H1 (cell line): Measurements from ENCODE around the gene PSMD9. TPM values are rescaled to one million over a fixed set of nuclear protein-coding genes. Genes with fewer than 3 reads are reported as not detected.

Experiments used
- CTCF ChIA-PET: fragments of 300-600 bp; sonication (Branson Sonifier 250); formaldehyde crosslinking; loops from one replicate; lab custom pipeline; 2021; ENCODE audit not compliant: partially characterized antibody; lab: Charles Lee
- POLR2A ChIA-PET: fragments of 300-600 bp; sonication (Branson Sonifier 250); formaldehyde crosslinking; loops from one replicate; lab custom pipeline; 2021; ENCODE audit warnings: inconsistent platforms; ENCODE audit not compliant: partially characterized antibody; lab: Charles Lee
- DNase-seq, 2 experiments: peaks; one replicate each; pipeline versions ENCODE4 v3.0.0 to v3.0.0-alpha.2; 2010 to 2022; ENCODE audit warnings: low spot score in 2 of 2, low read depth in 1 of 2, mixed read lengths in 1 of 2
- FAIRE-seq: peaks from 2 replicates; lab custom pipeline; 2011; peaks lifted over from hg19 to GRCh38; lab: Jason Lieb, UNC
- H2AFZ ChIP-seq: 2 replicates; pipeline ENCODE4 v1.8.1; 2012; ENCODE audit warnings: low read length, inconsistent platforms
- H2AK5ac ChIP-seq: 2 replicates; pipeline ENCODE4 v1.6.1; 2013; ENCODE audit warnings: low read depth, low read length
- H2BK120ac ChIP-seq: replicated peaks from 2 replicates; pipeline ENCODE3; 2013; ENCODE audit warnings: low read depth, low read length, inconsistent platforms
- H2BK12ac ChIP-seq: 2 replicates; pipeline ENCODE4 v1.6.1; 2013; ENCODE audit warnings: low read depth, low read length
- H2BK15ac ChIP-seq: 2 replicates; pipeline ENCODE4 v1.6.1; 2013; ENCODE audit warnings: low read length
- H2BK20ac ChIP-seq: 2 replicates; pipeline ENCODE4 v1.6.1; 2013; ENCODE audit warnings: low read length
- H2BK5ac ChIP-seq: 2 replicates; pipeline ENCODE4 v1.6.1; 2013; ENCODE audit warnings: low read depth, low read length
- H3K14ac ChIP-seq: 2 replicates; pipeline ENCODE4 v1.6.1; 2013; ENCODE audit warnings: inconsistent platforms; ENCODE audit not compliant: insufficient read length
- H3K18ac ChIP-seq: 2 replicates; pipeline ENCODE4 v1.6.1; 2013; ENCODE audit warnings: low read length; ENCODE audit errors: extremely low read depth
- H3K23ac ChIP-seq: 2 replicates; pipeline ENCODE4 v1.6.1; 2013; ENCODE audit warnings: inconsistent platforms; ENCODE audit not compliant: insufficient read length
- H3K23me2 ChIP-seq: 2 replicates; pipeline ENCODE4 v1.6.1; 2013; ENCODE audit warnings: low read depth, low read length
- H3K27ac ChIP-seq: 2 replicates; pipeline ENCODE4 v1.6.1; 2011; ENCODE audit warnings: low read depth, low read length, inconsistent platforms
- H3K27me3 ChIP-seq, 4 experiments: replicated peaks in 1 of 4; 1 replicate in 1 of 4; 2 replicates in 3 of 4; pipeline versions ENCODE4 v1.6.1 to v1.8.1; 2011 to 2013; ENCODE audit warnings: low read length in 3 of 4, mild to moderate bottlenecking in 3 of 4, inconsistent platforms in 2 of 4, mixed read lengths in 2 of 4, moderate library complexity in 1 of 4; ENCODE audit not compliant: control insufficient read depth in 3 of 4, insufficient read depth in 3 of 4; ENCODE audit errors: extremely low read depth in 1 of 4
- H3K36me3 ChIP-seq, 4 experiments: 2 replicates each; pipeline versions ENCODE4 v1.6.1 to v1.8.1; 2011 to 2013; ENCODE audit warnings: mild to moderate bottlenecking in 4 of 4, low read length in 3 of 4, moderate library complexity in 2 of 4, control low read depth in 1 of 4, inconsistent platforms in 1 of 4; ENCODE audit not compliant: insufficient read depth in 4 of 4, control insufficient read depth in 2 of 4
- H3K4ac ChIP-seq: replicated peaks from 2 replicates; pipeline ENCODE3; 2013; ENCODE audit warnings: low read length, low read depth, mixed read lengths, inconsistent platforms; ENCODE audit not compliant: insufficient read length
- H3K4me1 ChIP-seq, 4 experiments: replicated peaks in 1 of 4; 1 replicate in 1 of 4; 2 replicates in 3 of 4; pipeline versions ENCODE4 v1.6.1 to v1.8.1; 2011 to 2013; ENCODE audit warnings: low read length in 3 of 4, inconsistent platforms in 2 of 4, mixed read lengths in 1 of 4; ENCODE audit not compliant: insufficient read depth in 4 of 4, control insufficient read depth in 3 of 4
- H3K4me2 ChIP-seq, 2 experiments: 2 replicates each; pipeline versions ENCODE4 v1.6.1 to v1.8.1; 2011 to 2013; ENCODE audit warnings: low read depth in 2 of 2, low read length in 2 of 2, control low read depth in 1 of 2, inconsistent platforms in 1 of 2, mild to moderate bottlenecking in 1 of 2; ENCODE audit not compliant: insufficient read depth in 1 of 2
- H3K4me3 ChIP-seq, 4 experiments: fragments of 200-600, 300-600 bp in 1 of 4; sonication (generic), shearing (Covaris generic), sonication (Bioruptor Twin) in 1 of 4; 2 replicates each; pipeline versions ENCODE4 v1.5.1 to v1.8.1; 2011 to 2016; ENCODE audit warnings: low read length in 4 of 4, low read depth in 3 of 4, control low read depth in 2 of 4, inconsistent platforms in 2 of 4, mild to moderate bottlenecking in 2 of 4, mixed read lengths in 1 of 4, moderate library complexity in 1 of 4; ENCODE audit not compliant: insufficient read depth in 2 of 4; ENCODE audit errors: extremely low read depth in 1 of 4
- H3K56ac ChIP-seq: replicated peaks from 2 replicates; pipeline ENCODE3; 2013; ENCODE audit warnings: low read depth, mild to moderate bottlenecking, mixed read lengths, low read length, inconsistent platforms; ENCODE audit not compliant: insufficient read length
- H3K79me1 ChIP-seq: 2 replicates; pipeline ENCODE4 v1.6.1; 2013; ENCODE audit warnings: low read depth, low read length, control low read depth
- H3K79me2 ChIP-seq, 2 experiments: 2 replicates each; pipeline versions ENCODE4 v1.6.1 to v1.8.1; 2012 to 2013; ENCODE audit warnings: low read length in 2 of 2, mild to moderate bottlenecking in 2 of 2, inconsistent platforms in 1 of 2; ENCODE audit not compliant: insufficient read depth in 2 of 2, control insufficient read depth in 1 of 2
- H3K9ac ChIP-seq, 4 experiments: replicated peaks in 1 of 4; 1 replicate in 1 of 4; 2 replicates in 3 of 4; pipeline versions ENCODE4 v1.6.1 to v1.8.1; 2011 to 2013; ENCODE audit warnings: low read depth in 3 of 4, low read length in 3 of 4, control low read depth in 2 of 4, mild to moderate bottlenecking in 2 of 4, moderate library complexity in 2 of 4, inconsistent platforms in 1 of 4; ENCODE audit errors: extremely low read depth in 1 of 4
- H3K9me3 ChIP-seq, 2 experiments: 2 replicates each; pipeline versions ENCODE4 v1.6.1 to v1.8.1; 2012 to 2013; ENCODE audit warnings: mild to moderate bottlenecking in 2 of 2, moderate library complexity in 2 of 2, control low read depth in 1 of 2, inconsistent platforms in 1 of 2, low read depth in 1 of 2, low read length in 1 of 2, mixed read lengths in 1 of 2; ENCODE audit not compliant: insufficient read depth in 2 of 2
- H4K20me1 ChIP-seq, 2 experiments: replicated peaks in 1 of 2; 2 replicates each; pipeline versions ENCODE3 to v1.8.1; 2011 to 2013; ENCODE audit warnings: inconsistent platforms in 2 of 2, low read length in 2 of 2, mild to moderate bottlenecking in 1 of 2; ENCODE audit not compliant: insufficient read depth in 2 of 2, control insufficient read depth in 1 of 2
- H4K5ac ChIP-seq: 2 replicates; pipeline ENCODE4 v1.6.1; 2013; ENCODE audit warnings: low read length, low read depth, mixed read lengths, inconsistent platforms; ENCODE audit not compliant: insufficient read length
- H4K8ac ChIP-seq: 2 replicates; pipeline ENCODE4 v1.8.0; 2013; ENCODE audit warnings: mild to moderate bottlenecking, moderate library complexity, low read length, inconsistent platforms; ENCODE audit not compliant: insufficient read depth; ENCODE audit errors: extremely low read depth
- H4K91ac ChIP-seq: replicated peaks from 2 replicates; pipeline ENCODE3; 2013; ENCODE audit warnings: low read length, mixed read lengths, inconsistent platforms; ENCODE audit not compliant: insufficient read length
- CHD1 ChIP-seq: IDR thresholded peaks from 2 replicates; pipeline ENCODE4 v1.6.1; 2012; ENCODE audit warnings: low read depth, low read length, improper control_type of control experiment
- KDM1A ChIP-seq: fragments of 200-600, 300-600 bp; sonication (generic); IDR thresholded peaks from 2 replicates; pipeline ENCODE4 v1.7.1; 2016; ENCODE audit warnings: mild to moderate bottlenecking, low read length, borderline replicate concordance
- whole genome bisulfite sequencing, 2 experiments: shearing (Covaris generic) in 1 of 2; methylation state at CpG; one replicate each; pipeline versions ENCODE4 v1.1.6 to v1.1.7; 2013 to 2015; ENCODE audit warnings: low lambda C conversion rate in 2 of 2, mixed read lengths in 2 of 2, inconsistent platforms in 1 of 2, low coverage in 1 of 2, missing lambda C conversion rate in 1 of 2; ENCODE audit not compliant: insufficient replicate concordance in 2 of 2, insufficient coverage in 1 of 2, insufficient read length in 1 of 2; ENCODE audit errors: extremely low coverage in 1 of 2, missing lambda C conversion rate in 1 of 2; 5-methylcytosine and 5-hydroxymethylcytosine counted together
- polyA plus RNA-seq, 7 experiments: library from polyadenylated mRNA; depleted of rRNA in 3 of 7; stranded (reverse) in 5 of 7; unstranded in 2 of 7; fragments of >200 nt in 5 of 7; fragments of 200-250 nt in 2 of 7; gene quantifications; 1 replicate in 5 of 7; 2 replicates in 1 of 7; 4 replicates in 1 of 7; pipeline versions ENCODE4 v1.2.1 to v1.2.3, GENCODE V29; 2011 to 2013; ENCODE audit warnings: missing spikeins in 2 of 7, mixed read lengths in 2 of 7
- total RNA-seq: library from RNA; stranded (reverse); fragmentation: NEBNext Ultra II Directional; extraction: Animal tissue kit (Norgen Biotek cat#: 25700); gene quantifications from 2 replicates; pipeline ENCODE4 v1.2.1, GENCODE V29; 2021

The PSMD9 gene
- total and polyA plus RNA-seq, 2 of the 8 experiments (the other 6 are each of a cell fraction or from before 2014, with no cell fraction given), result 28.8 to 36.1 TPM

DNA sequence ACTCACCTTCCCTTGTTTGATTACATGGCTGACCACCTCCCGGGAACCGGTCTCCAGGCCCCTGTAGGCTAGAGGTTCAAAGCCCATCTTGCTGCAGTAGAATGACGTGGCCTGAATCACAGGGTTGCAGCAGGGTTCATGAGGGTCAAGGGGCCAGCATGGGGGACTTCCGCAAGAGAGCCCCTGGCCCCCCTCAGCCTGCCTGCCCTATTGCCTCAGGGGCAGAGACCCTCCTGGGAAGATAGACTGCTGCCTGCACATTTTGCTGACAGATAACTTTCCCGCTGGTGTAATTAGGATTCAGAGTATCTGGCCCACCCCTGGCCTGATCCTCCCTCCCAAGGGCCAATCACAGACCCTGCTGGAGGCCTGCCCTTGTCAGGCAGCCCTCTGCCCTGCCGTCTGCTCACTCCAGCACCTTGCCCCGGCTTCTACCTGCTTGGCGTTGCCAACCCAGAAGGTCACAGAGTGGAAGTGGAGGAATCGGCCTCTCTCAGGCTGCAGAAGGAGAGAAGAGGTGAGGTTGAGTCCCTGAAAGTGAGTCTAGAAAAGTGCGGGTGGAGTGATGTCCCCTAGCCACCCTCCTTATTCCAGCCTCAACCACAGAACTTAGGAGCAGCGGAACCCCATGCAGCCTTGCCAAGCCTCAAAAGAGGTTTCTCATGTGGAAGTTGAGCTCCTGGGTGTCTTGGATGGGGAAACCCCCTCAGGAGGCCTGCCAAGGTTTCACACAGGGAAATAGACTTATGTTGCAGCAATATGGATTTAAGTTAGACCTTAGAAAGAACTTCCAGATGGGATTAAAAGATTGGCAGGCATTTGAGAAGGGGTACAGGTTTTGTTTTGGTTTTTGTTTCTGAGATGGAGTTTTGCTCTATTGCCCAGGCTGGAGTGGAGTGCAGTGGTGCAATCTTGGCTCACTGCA, 31.0 kb upstream of the PSMD9 start:
- ChIA-PET POLR2A (no interaction called here), CTCF (interaction anchor here (1.2 to 1.5 kb wide), 3 partner anchors 14 to 62 kb away, joined by 3 to 6 read pairs (median 3); partner anchors contain the start of gene CFAP251)
- no peaks in the 10 kb centered on the region for H3K79me1 ChIP-seq
- H3K23ac ChIP-seq, result no peak overlapping the region
- H3K27me3 ChIP-seq, result no peaks in the 10 kb centered on the region; a peak in 1 of 7 replicates
- no peak overlapping the region for H4K8ac ChIP-seq
- no peak overlapping the region for H2BK120ac ChIP-seq
- H3K9ac ChIP-seq, result no peak overlapping the region
- no peak overlapping the region for H3K4me2 ChIP-seq
- H3K18ac ChIP-seq, result no peak overlapping the region
- H3K4ac ChIP-seq, result peak overlapping the region; percentile 69
- 0 out of 2 replicates have a peak overlapping the region, but pooled peaks have one; percentile 52 for H2BK5ac ChIP-seq
- no peak overlapping the region for H2AK5ac ChIP-seq
- no peak overlapping the region for H4K91ac ChIP-seq
- DNase-seq, result no peak
- H3K4me3 ChIP-seq, result no peak overlapping the region
- no peaks in the 10 kb centered on the region for H3K9me3 ChIP-seq
- no peak overlapping the region for H3K14ac ChIP-seq
- no peak overlapping the region for H4K5ac ChIP-seq
- no peak overlapping the region for H3K56ac ChIP-seq
- H4K20me1 ChIP-seq, result no peaks in the 10 kb centered on the region
- H2BK12ac ChIP-seq, result no peak overlapping the region
- H3K4me1 ChIP-seq, result peaks cover 0 to 17% (median 11%) of the 10 kb centered on the region in 4 experiments; a peak in 5 of 7 replicates
- H3K23me2 ChIP-seq, result no peaks in the 10 kb centered on the region
- WGBS, 2 experiments, result 81% methylated on average over 11 of the region's 11 CpGs; no CpG with 5 or more reads in 1 of the 2 experiments
- no peak overlapping the region for H2AFZ ChIP-seq
- FAIRE-seq, result no peak
- H3K79me2 ChIP-seq, result no peaks in the 10 kb centered on the region
- H2BK15ac ChIP-seq, result no peak overlapping the region
- TF ChIP-seq KDM1A (peak; percentile 90; the same call in 1 of the 2 replicates), CHD1 (no peak)
- no peak overlapping the region for H3K27ac ChIP-seq
- 0 out of 2 replicates have a peak overlapping the region, but pooled peaks have one; percentile 61 for H2BK20ac ChIP-seq
- H3K36me3 ChIP-seq, result no peaks in the 10 kb centered on the region
